Mucosa of descending colon (tissue), 3 donors: ENCODE measurements around the gene C14orf119. TPM values are rescaled to one million over a fixed set of nuclear protein-coding genes. Genes with fewer than 3 reads are reported as not detected.
A peak's percentile ranks its signal among the peaks of the same experiment; 100 is the strongest.

Experiments used
- ATAC-seq: fragments of 200-7000 bp; cut with Tn5 transposase; one replicate; pipeline ENCODE4 v1.9.1; 2020; ENCODE audit warnings: mild to moderate bottlenecking, moderate library complexity
- DNase-seq, 3 donors: peaks; one replicate each; pipeline ENCODE4 v3.0.0-alpha.2; 2020
- H3K36me3 ChIP-seq: fragments of 200-600 bp; one replicate; pipeline ENCODE4 v1.8.0; 2021; ENCODE audit warnings: low read depth, mild to moderate bottlenecking
- H3K4me1 ChIP-seq: fragments of 200-600 bp; one replicate; pipeline ENCODE4 v1.8.0; 2021; ENCODE audit warnings: low read depth, mild to moderate bottlenecking
- H3K4me3 ChIP-seq: fragments of 200-600 bp; one replicate; pipeline ENCODE4 v1.8.0; 2021; ENCODE audit warnings: mild to moderate bottlenecking
- H3K9me3 ChIP-seq: fragments of 200-600 bp; one replicate; pipeline ENCODE4 v1.8.0; 2021; ENCODE audit warnings: mild to moderate bottlenecking
- CTCF ChIP-seq: fragments of 200-600 bp; IDR thresholded peaks from one replicate; pipeline ENCODE4 v1.8.0; 2022; ENCODE audit warnings: antibody characterized with exemption, mild to moderate bottlenecking
- intact Hi-C, 2 donors: fragments of 100-400 bp; cut with DNase I in 1 of 2; cut with micrococcal nuclease in 1 of 2; formaldehyde crosslinking; loops; one replicate each; pipeline versions ENCODE4 v1.11.0 to v1.11.1; 2022; cut with DNase I, micrococcal nuclease
- long read RNA-seq, 2 donors: library from polyadenylated mRNA; unstranded; transcript quantifications; one replicate each; pipeline ENCODE4 v2.0.0, GENCODE V29; 2019 to 2021
- total RNA-seq, 3 donors: library from RNA; stranded (reverse); fragmentation: NEBNext Ultra II Directional in 2 of 3; extraction: Animal tissue kit (Norgen Biotek cat#: 25700) in 2 of 3; gene quantifications; one replicate each; pipeline versions ENCODE4 v1.2.1 to v1.2.4, GENCODE V29; 2021 to 2023
- donor health status: DM: no; HTN: no; CAD: no; lungs with moderate emphysema.
- donor health status: DM: no; HTN: no; CAD: no.
- donor health status: DM: no; HTN: yes; CAD: no.

Gene C14orf119
- 10 to 100 TPM; 46.6 to 48.3 (median 48.0) TPM for total RNA-seq
- long read RNA-seq, donor 1, transcript C14orf119-201 (2 exons, 3,660 nt) = major isoform, 64 of 75 reads
- long read RNA-seq, donor 1, partial matches to known transcripts = 0 of 75 reads
- long read RNA-seq, donor 1, other reads (novel, unspliced or antisense) = 11 of 75 reads
- long read RNA-seq, donor 2, transcript C14orf119-201 (2 exons, 3,660 nt) = major isoform, 71 of 78 reads
- long read RNA-seq, donor 2, partial matches to known transcripts = 0 of 78 reads
- long read RNA-seq, donor 2, other reads (novel, unspliced or antisense) = 7 of 78 reads

GRCh38 chr14:23095196-23096108 is at the start of gene C14orf119:
Gene C14orf119 (plus strand): TSS chr14:23095505. CDS start chr14:23097659, 2,154 bp downstream.
- Histone ChIP-seq H3K9me3 (no peaks in the 10 kb centered on the region), H3K4me1 (peaks cover 30% of the 10 kb centered on the region), H3K4me3 (peak within 1 kb of the TSS; percentile 88), H3K36me3 (peaks cover 6% of the 10 kb centered on the region)
- ATAC-seq = peak; percentile 93
- no peak for TF ChIP-seq CTCF
- peak in 2 of 3 donors; percentile 96 to 100 for DNase-seq
- intact Hi-C loops = loop anchor here in 1 of 2 donors (10.0 kb wide), 1 partner anchor 189 kb away; the partner anchor contains the start of gene HOMEZ

- intact Hi-C loops = no loop called here
- ATAC-seq = no peak
- TF ChIP-seq CTCF = no peak
Observed at GRCh38 chr14:23047034-23047634, 48.2 kb upstream of the C14orf119 start.

GRCh38 chr14:23047751-23048693 is 47.3 kb upstream of the C14orf119 start:
- DNase-seq = no peak
- TF ChIP-seq CTCF = no peak
- Histone ChIP-seq H3K4me3 (no peak overlapping the region), H3K9me3 (no peaks in the 10 kb centered on the region), H3K36me3 (no peaks in the 10 kb centered on the region), H3K4me1 (no peaks in the 10 kb centered on the region)
- intact Hi-C loops = no loop called here
- ATAC-seq = no peak

More at GRCh38 chr14:23047034-23047634, 48.2 kb upstream of the C14orf119 start:
- Histone ChIP-seq H3K4me3 (no peak overlapping the region), H3K36me3 (no peaks in the 10 kb centered on the region), H3K4me1 (no peaks in the 10 kb centered on the region), H3K9me3 (no peaks in the 10 kb centered on the region)
- DNase-seq = no peak

GRCh38 chr14:23049011-23049410 is 46.3 kb upstream of the C14orf119 start:
- DNase-seq = no peak
- intact Hi-C loops = no loop called here
- no peak for TF ChIP-seq CTCF
- no peak for ATAC-seq
- no peaks in the 10 kb centered on the region for H3K9me3 ChIP-seq
- H3K36me3 ChIP-seq = no peaks in the 10 kb centered on the region
- H3K4me3 ChIP-seq = no peak overlapping the region
- H3K4me1 ChIP-seq = no peaks in the 10 kb centered on the region
